Measurements from ENCODE around the gene RPL6.
"Not testable (repeated sequence)": the region's sequence is repeated elsewhere in the genome, so short reads cannot be mapped to it uniquely, and the experiment has no call there.

The RPL6 gene

DNA sequence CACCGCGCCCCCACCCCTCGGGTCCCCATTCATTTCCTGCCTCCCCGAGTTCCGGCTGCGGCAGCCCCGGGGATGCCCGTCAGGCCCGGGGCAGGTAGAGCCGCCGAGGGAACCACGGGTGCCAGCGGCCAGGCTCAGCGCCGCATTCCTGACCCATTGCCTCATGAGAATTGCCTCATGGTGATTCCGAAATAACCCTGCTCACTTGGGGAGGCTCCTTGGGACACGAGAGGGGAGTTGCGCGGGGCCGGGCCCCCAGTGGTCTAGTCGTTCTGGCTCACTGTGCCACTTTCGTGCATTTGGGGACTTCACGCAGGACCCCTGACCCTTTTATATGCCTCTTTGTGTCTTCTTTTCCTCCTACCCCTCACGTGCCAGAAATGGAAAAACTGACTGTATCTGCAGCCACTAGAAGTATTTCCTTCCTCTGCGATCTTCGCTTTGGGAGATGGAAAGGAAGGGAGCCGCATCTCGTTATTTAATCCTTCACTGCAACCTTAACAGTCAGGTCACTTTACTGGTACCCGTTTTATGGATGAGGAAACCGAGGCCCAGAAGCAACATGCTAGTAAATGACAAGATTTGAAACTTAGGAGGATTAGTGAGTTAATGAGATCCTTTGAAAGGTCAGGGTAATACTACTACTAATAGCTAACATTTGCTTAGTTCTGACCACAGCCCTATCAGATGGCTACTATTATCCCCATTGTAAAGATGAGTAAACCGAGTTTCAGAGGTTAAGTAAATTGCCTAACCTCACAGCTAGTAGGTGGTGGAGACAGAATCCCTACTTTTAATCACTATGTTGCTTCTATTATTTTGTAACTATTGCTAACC is 10.1 kb upstream of the RPL6 start:
- no peak for DNase-seq (ENCODE audit: low read depth)

- DNase-seq (ENCODE audit: low read depth), result peak; percentile 89
Measured at GRCh38 chr12:112418608-112419296, 9.3 kb upstream of the RPL6 start, which contains the start of gene PTPN11. PTPN11 (plus strand) TSS chr12:112418947; CDS start chr12:112419112, 165 bp downstream.

GRCh38 chr12:112418273-112418607 is 8.8 kb upstream of the RPL6 start:
- DNase-seq (ENCODE audit: low read depth), result peak; percentile 16

- DNase-seq (ENCODE audit: low read depth), result not testable (repeated sequence)
Measured at GRCh38 chr12:112415457-112415856, 6.1 kb upstream of the RPL6 start.

DNA sequence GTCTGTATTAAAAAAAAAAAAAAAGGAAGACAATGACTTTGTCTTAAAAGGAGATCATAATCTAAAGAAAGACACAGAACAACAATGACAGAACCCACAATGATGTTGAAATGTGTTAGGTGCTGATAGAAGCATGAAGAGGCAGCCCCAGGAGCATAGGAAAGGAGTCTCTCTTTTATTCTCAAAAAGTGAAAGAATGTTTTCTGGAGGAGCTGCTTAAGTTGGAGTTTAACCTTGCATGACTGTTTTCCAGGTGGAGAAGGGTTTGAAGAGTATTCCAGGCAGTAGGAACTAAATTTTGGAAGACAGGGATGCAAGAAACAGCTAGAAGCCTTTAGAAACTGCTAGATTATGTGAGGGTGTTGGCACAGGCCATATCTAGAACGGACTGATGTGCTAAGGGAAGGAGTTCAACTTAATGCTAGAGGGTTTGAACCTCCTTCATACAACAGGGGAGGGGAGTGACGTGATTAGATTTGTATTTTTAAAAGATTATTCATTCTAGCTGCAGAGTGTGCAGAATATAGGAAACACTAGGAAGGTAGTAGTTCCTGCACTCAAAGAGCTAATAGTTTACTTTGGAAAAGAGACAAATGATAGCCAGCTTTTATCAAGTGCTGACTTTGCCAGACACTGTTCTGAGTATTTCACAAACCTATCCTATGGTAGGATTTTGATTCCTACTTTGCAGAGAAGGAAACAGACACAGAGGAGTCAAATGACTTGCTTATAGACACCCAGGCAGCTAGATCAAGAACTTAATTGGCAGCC is 4.6 kb upstream of the RPL6 start:
- no peak for DNase-seq (ENCODE audit: low read depth)

- no peak for DNase-seq (ENCODE audit: low read depth)
Measured at GRCh38 chr12:112409906-112410244, 470 bp upstream of the RPL6 start.

- no peak for DNase-seq (ENCODE audit: low read depth)
Measured at GRCh38 chr12:112408621-112409020, 784 bp downstream of the RPL6 start.

DNA sequence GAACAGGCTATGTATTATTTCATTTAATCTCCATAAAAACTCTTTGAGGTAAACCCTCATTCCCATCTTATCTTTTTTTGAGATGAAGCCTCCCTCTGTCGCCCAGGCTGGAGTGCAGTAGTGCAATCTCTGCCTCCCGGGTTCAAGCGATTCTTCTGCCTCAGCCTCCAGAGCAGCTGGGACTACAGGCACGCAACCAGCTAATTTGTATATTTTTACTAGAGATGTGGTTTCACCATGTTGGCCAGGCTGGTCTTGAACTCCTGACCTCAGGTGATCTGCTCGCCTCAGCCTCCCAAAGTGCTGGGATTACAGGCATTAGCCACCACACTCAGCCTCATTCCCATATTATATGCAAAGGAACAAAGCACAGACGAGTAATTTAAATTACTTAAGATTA is 1.7 kb downstream of the RPL6 start:
- DNase-seq (ENCODE audit: low read depth), result not testable (repeated sequence)

DNA sequence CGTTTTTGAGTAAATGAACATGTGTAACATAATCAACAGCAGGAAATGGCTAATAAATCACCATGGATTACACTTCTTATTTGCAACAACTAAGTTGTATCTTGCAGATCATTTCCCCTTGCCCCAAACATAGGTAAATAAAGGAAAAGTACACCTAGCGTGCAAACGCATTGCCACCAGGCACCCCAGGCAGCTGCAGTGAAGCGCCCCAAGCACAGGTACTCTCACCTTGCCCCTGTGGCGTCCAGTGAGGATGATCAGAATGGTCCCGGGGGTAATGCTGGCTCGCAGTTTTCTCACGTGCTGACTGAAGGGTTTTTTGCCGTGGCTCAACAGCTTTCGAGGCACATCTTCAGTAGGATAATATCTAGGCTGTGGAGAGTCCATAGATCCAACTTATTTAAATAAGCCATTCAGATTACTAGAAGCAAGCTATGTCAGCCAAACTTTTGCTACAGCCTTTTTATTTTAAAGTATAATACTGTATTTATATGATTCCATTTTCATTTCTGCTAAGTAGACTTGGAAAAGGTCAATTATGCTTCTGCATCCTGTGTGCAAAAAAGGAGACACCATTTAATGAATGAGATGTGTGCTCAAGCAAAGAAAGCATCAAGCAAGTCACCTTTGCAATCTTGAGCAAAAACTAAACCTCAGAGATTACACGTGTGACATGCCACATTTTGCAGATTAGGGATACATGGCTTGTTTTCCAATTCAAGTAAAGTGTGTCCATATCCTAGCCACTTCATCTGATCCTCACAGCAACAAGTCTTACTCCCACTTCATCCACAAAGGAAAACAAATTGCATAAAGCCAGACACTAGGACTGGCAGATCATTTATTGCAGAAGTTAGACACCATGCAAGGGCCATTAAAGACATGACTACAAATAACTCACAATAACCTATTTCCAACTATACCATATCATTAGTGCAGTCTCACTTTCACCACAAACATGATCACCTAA is 2.6 kb downstream of the RPL6 start:
- DNase-seq (ENCODE audit: low read depth), result no peak

DNA sequence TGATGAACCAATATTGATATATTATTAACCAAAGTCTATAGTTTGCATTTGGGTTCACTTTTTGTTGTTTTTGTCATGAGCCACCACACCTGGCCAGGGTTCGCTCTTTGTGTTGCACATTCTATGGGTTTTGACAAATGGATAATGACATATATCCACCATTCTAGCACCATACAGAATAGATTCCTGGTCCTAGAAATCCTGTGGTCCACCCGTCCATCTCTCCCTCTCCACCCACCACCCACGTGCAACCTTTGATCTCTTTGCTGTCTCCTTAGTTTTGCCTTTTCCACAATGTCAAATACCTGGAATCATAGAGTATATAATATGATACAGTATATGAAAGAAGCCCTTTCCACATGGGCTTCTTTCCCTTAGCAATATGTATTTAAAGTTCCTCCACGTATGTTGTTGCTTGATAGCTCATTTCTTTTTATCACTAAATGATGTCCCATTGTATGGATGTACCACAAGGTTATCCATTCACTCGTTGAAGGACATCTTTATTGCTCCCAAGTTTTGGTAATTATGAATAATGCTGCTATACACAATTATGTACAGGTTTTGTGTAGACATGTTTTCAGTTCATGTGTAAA is 7.4 kb downstream of the RPL6 start:
- DNase-seq (ENCODE audit: low read depth), result no peak

DNA sequence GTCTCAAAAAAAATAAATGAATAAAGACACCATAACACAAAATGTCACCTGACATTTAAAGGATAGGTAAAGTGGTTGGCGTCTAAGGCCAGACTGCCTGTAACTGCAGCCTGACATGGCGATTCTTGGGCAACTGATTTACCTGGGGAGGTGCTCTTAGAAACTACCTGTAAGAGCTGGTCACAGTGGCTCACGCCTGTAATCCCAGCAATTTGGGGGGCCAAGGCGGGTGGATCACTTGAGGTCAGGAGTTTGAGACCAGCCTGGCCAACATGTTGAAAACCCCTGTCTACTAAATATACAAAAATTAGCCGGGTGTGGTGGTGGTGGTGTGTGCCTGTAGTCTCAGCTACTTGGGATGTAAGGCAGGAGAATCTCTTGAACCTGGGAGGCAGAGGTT is 8.4 kb downstream of the RPL6 start:
- DNase-seq (ENCODE audit: low read depth), result no peak

- no peak for DNase-seq (ENCODE audit: low read depth)
Measured at GRCh38 chr12:112393328-112393727, 16.1 kb downstream of the RPL6 start.

- not testable (repeated sequence) for DNase-seq (ENCODE audit: low read depth)
Measured at GRCh38 chr12:112389922-112390654, 19.3 kb downstream of the RPL6 start.

DNA sequence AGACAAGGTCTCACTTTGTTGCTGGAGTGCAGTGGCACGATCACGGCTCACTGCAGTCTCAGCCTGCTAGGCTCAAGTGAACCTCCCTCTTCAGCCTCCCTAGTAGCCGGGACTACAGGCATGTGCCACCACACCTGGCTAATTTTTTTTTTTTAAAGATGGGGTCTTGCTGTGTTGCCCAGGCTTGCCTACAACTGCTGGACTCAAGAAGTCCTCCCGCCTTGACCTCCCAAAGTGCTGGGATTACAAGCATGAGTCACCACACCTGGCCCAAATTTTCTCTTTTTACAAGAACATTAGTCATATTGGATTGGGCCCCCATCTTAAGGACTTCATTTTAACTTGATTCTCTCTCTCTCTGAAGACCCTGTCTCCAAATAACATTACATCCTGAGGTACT is 20.2 kb downstream of the RPL6 start:
- no peak for DNase-seq (ENCODE audit: low read depth)

- DNase-seq (ENCODE audit: low read depth), result no peak
Measured at GRCh38 chr12:112386726-112387125, 22.7 kb downstream of the RPL6 start.

DNA sequence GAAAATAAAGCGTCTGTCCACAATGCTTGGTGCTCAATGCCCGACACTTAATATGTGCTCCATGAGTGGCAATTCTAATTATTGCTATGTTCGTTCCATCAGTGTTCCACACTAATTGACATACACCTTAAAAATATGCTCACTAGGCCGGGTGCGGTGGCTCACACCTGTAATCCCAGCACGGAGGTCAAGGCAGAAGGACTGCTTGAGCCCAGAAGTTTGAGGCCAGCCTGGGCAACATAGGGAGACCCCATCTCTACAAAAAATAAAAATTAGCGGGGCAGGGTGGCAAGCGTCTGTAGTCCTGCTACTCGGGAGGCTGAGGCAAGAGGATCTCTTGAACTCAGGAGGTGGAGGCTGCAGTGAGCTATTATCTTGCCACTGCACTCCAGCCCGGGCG is 26.5 kb downstream of the RPL6 start:
- no peak for DNase-seq (ENCODE audit: low read depth)

DNA sequence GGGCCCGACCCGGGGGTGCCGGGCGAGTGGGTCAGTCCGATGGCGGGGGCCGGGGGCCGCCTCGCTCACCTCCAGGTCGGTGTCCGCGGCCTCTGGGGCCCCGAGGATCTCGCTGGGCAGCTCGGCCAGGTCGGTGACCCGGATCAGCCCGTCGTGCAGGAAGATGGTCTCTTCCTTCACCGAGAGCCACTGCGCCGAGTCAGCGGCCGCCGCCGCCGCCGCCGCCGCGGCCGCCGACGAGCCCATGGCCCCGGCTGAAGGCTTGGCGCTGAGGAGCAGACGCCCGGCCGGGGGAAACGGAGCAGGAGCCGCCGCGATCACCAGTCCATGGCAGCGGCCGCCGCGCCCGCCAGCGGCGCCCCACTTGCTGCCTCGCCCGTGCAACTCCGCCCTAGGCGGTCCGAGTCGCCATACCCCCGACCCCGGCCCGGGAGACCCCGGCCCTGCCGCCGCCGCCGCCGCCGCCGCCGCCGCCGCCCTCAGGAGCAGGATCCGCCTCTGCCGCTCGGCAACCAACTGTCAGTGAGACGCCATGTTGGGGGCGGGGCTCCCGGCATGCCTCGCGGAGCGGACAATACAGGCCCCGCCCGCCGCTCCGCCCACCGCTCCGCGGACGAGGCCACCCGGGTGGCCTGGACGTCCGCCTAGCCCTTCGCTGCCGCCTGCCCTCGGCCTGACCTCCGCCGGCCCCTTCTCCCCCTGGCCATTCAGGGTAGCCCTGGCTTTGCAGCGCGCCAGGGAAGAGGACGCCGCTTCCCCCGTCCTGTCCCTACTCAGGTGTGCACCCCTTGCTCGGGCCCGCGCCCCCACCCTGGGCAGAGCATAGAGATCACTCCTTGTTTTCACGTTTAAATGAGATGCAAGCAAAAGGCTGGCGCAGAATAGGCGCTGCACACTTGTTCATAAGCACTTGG is 27.3 kb downstream of the RPL6 start, which contains the start of gene HECTD4:
HECTD4 (minus strand) TSS at position 549 of the 914 bp plus-strand sequence; CDS start at position 246, 303 bp downstream.
- DNase-seq (ENCODE audit: low read depth), result peak; percentile 93

DNA sequence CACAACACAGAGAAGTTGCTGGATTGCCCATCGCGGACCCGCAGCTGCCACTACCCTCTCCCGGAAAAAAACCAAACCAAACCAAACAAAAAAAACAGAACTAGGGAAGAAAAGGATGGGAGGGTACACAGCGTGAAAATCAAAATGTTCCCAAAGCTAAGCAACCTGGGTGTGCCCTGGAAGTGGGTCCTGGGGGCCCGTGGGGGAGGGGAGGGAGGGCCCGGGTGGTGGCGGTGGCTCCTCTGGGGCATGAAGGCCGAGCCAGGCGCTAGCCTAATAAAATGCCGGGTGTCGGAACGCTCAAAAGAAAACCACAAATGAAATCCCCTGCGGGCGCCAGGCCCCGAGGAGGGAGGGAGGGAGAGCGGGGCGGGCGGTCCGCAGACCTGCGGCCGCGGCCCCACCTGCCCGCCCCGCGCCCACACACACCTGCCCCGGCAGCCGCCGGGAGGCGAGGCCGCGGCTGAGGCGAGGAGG is 28.0 kb downstream of the RPL6 start:
- peak; percentile 35 for DNase-seq (ENCODE audit: low read depth)
